Measurements from ENCODE around the gene AXDND1.

- TF ChIP-seq CTCF (IDR thresholded peaks at IDR 0.05) (no peak), POLR2A (IDR thresholded peaks at IDR 0.05) (no peak)
These were observed 28.5 kb upstream of the AXDND1 start for GRCh38 chr1:179337288-179337687.
